Esophagus muscularis mucosa (tissue), 4 donors: Measurements from ENCODE around the gene MGAM2. TPM values are rescaled to one million over a fixed set of nuclear protein-coding genes. Genes with fewer than 3 reads are reported as not detected.

ENCODE experiments used
- DNase-seq: peaks from one replicate; pipeline ENCODE4 v3.0.0-alpha.2; 2017; ENCODE audit errors: extremely low spot score
- H3K27ac ChIP-seq, 4 donors: fragments of 200-600 bp; sonication (generic); replicated peaks in 1 of 4; 1 replicate in 3 of 4; 2 replicates in 1 of 4; pipeline ENCODE4 v1.5.1; 2016 to 2019; ENCODE audit warnings: mild to moderate bottlenecking in 1 of 4
- H3K27me3 ChIP-seq, 4 donors: fragments of 200-600 bp; sonication (generic); one replicate each; pipeline versions ENCODE4 v1.5.1 to v1.6.0; 2016 to 2019
- H3K36me3 ChIP-seq, 4 donors: fragments of 200-600 bp; sonication (generic); one replicate each; pipeline ENCODE4 v1.5.1; 2016 to 2019
- H3K4me1 ChIP-seq, 4 donors: fragments of 200-600 bp; sonication (generic); one replicate each; pipeline ENCODE4 v1.5.1; 2016 to 2019
- H3K4me3 ChIP-seq, 4 donors: fragments of 200-600 bp; sonication (generic); 1 replicate in 2 of 4; 2 replicates in 2 of 4; pipeline ENCODE4 v1.5.1; 2016 to 2019; ENCODE audit warnings: mild to moderate bottlenecking in 4 of 4, moderate library complexity in 1 of 4
- H3K9me3 ChIP-seq, 4 donors: fragments of 200-600 bp; sonication (generic); 1 replicate in 3 of 4; 2 replicates in 1 of 4; pipeline ENCODE4 v1.5.1; 2016 to 2019
- EP300 ChIP-seq: sonication (generic); formaldehyde crosslinking; IDR thresholded peaks from one replicate; pipeline ENCODE4 v1.6.1; 2017; ENCODE audit warnings: antibody characterized with exemption
- POLR2A ChIP-seq: fragments of 450-650 bp; IDR thresholded peaks from one replicate; pipeline ENCODE4 v1.6.1; 2017; ENCODE audit warnings: antibody characterized with exemption, moderate library complexity, mild to moderate bottlenecking, low read depth
- POLR2AphosphoS5 ChIP-seq, 2 donors: sonication (generic); formaldehyde crosslinking; IDR thresholded peaks; one replicate each; pipeline ENCODE4 v1.6.1; 2017; ENCODE audit warnings: antibody characterized with exemption in 2 of 2
- WGBS: methylation state at CpG from one replicate; pipeline ENCODE4 v1.1.5; 2018; 5-methylcytosine and 5-hydroxymethylcytosine counted together
- intact Hi-C: fragments of 100-400 bp; cut with DNase I; formaldehyde crosslinking; loops from one replicate; pipeline ENCODE4 v1.15.1; 2023
- total RNA-seq, 4 donors: library from RNA; depleted of rRNA; stranded (reverse); fragments of >200 nt; gene quantifications; one replicate each; pipeline versions ENCODE4 v1.1.0 to v1.2.1, GENCODE V29; 2016
- TF ChIP-seq, protein P1 (sequence below), 3 experiments: fragments of 200-600 bp in 2 of 3; fragments of 450-650 bp in 1 of 3; sonication (generic) in 2 of 3; IDR thresholded peaks; one replicate each; pipeline ENCODE4 v1.5.1; 2017 to 2019; ENCODE audit warnings: antibody characterized with exemption in 3 of 3, mild to moderate bottlenecking in 2 of 3, moderate library complexity in 1 of 3

The MGAM2 gene
- total RNA-seq, 4 donors from 2014 or later: under 0.01 to 0.11 TPM; not detected in 2

DNA sequence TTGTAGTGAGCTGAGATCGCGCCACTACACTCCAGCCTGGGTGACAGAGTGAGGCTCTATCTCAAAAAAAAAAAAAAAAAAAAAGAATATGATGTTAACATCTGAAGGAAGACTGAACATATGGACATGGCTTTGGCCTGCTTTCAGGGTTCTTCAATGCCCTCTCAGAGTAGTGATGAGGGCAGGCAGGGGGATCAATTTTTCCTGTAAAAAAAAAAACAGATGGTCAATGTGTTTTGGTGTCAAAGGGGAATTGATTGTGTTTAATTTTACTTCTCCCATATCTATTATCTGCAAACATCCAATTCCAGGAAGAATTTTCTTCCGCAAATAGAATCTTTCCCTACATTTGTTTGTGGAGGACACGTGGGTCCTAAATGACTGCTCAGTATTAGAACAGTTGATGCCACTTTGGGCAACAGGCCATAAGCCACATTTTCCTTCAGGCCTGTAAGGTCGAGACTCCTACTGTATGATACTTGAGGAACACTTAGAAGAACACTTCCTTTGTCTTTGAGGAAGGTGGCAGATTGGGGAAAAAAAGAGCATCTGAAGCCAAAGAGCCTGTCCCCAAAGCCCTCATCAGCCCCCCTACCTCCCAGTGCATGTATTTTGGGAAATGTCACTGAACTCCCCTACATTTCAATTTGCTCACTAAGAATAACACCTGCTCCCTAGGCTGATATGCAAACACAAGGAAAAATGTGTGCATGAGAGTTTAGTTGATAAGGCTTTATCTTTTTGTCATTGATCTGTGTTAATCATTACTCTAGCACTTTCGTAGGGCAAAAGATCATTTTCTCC lies 28.3 kb downstream of the MGAM2 start:
- no peak overlapping the region for H3K4me3 ChIP-seq
- H3K4me1 ChIP-seq: no peaks in the 10 kb centered on the region
- no peak for DNase-seq
- WGBS: 69% methylated on average over 6 of the region's 6 CpGs
- no peaks in the 10 kb centered on the region for H3K27me3 ChIP-seq
- H3K27ac ChIP-seq: no peak overlapping the region
- no peaks in the 10 kb centered on the region for H3K9me3 ChIP-seq
- intact Hi-C loops: no loop called here
- TF ChIP-seq EP300 (no peak), POLR2A (no peak), POLR2AphosphoS5 (IDR thresholded peaks at IDR 0.05) (no peak)
- TF ChIP-seq, protein P1, sequence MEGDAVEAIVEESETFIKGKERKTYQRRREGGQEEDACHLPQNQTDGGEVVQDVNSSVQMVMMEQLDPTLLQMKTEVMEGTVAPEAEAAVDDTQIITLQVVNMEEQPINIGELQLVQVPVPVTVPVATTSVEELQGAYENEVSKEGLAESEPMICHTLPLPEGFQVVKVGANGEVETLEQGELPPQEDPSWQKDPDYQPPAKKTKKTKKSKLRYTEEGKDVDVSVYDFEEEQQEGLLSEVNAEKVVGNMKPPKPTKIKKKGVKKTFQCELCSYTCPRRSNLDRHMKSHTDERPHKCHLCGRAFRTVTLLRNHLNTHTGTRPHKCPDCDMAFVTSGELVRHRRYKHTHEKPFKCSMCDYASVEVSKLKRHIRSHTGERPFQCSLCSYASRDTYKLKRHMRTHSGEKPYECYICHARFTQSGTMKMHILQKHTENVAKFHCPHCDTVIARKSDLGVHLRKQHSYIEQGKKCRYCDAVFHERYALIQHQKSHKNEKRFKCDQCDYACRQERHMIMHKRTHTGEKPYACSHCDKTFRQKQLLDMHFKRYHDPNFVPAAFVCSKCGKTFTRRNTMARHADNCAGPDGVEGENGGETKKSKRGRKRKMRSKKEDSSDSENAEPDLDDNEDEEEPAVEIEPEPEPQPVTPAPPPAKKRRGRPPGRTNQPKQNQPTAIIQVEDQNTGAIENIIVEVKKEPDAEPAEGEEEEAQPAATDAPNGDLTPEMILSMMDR (IDR thresholded peaks at IDR 0.05): no peak
- no peaks in the 10 kb centered on the region for H3K36me3 ChIP-seq

DNA sequence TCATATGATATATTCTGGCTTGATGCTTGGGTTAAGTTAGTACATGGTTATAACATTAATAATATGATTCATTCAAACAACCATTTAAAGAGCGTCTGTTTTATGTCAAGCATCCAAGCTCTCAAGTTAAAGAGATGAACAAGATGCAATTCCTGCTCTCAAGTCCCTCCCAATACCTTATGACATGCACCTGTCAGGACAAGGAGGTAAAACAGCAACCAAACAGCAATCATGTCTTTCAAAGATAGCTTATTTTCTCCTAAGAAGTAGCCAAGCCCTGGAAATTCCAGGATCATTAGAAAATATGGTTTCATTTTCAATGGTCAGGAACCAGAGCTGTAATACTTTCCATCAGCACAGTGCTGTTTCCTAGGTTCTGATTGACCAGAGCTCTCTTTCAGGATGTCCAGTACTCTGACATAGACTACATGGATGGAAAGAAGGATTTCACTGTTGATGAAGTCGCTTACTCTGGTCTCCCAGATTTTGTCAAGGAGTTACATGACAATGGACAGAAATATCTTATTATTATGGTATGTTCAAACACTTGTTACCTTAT lies 29.0 kb downstream of the MGAM2 start:
- no peaks in the 10 kb centered on the region for H3K36me3 ChIP-seq
- 57% methylated on average over 2 of the region's 2 CpGs for WGBS
- no peaks in the 10 kb centered on the region for H3K4me1 ChIP-seq
- no peak overlapping the region for H3K27ac ChIP-seq
- no peak for DNase-seq
- H3K4me3 ChIP-seq: no peak overlapping the region
- intact Hi-C loops: no loop called here
- no peaks in the 10 kb centered on the region for H3K9me3 ChIP-seq
- H3K27me3 ChIP-seq: no peaks in the 10 kb centered on the region
- TF ChIP-seq, protein P1 (IDR thresholded peaks at IDR 0.05): no peak
- TF ChIP-seq POLR2AphosphoS5 (IDR thresholded peaks at IDR 0.05): no peak
- TF ChIP-seq EP300: no peak
- no peak for TF ChIP-seq POLR2A

DNA sequence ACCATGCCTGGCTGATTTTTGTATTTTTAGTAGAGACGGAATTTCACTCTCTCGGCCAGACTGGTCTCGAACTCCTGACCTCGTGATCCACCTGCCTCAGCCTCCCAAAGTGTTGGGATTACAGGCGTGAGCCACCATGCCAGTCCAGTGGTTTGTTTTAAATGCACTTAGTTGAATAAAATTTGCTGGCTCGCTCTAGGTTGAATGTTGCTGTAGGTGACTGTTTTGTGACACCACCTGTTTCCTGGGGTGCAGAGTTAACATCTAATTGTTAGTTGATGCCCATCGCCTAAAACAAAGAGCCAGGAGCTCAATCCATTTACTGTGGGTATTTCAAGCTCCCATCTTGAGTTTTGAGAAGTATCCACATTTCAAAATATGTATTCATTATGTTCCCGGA lies 31.2 kb downstream of the MGAM2 start:
- DNase-seq: no peak
- TF ChIP-seq POLR2AphosphoS5 (IDR thresholded peaks at IDR 0.05) (no peak), EP300 (no peak), POLR2A (no peak)
- TF ChIP-seq, protein P1 (IDR thresholded peaks at IDR 0.05): no peak
- intact Hi-C loops: no loop called here
- Histone ChIP-seq H3K4me1 (no peaks in the 10 kb centered on the region), H3K27me3 (no peaks in the 10 kb centered on the region), H3K27ac (no peak overlapping the region), H3K36me3 (no peaks in the 10 kb centered on the region), H3K9me3 (no peaks in the 10 kb centered on the region), H3K4me3 (no peak overlapping the region)
- 86% methylated on average over 8 of the region's 8 CpGs for WGBS

DNA sequence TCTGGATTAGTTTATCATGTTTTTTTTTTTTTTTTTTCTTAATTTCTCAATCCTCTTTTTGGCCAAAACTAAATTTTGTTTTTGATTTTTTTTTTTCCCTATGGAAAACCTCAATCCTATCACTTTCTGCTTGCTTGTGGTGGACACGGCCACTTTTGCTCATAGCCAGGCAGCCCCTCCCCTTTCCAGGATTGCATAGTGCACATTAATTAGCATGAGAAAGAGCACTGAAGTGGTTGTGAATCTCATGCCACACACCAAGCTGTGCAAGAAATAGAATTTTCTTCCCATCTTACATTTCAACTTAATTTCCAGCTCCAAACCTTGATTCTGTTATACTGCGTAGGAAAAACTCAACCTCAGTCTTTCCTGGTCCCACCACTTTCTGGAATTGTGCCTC lies 34.6 kb downstream of the MGAM2 start:
- no peak for DNase-seq
- Histone ChIP-seq H3K27ac (no peak overlapping the region), H3K9me3 (no peaks in the 10 kb centered on the region), H3K36me3 (no peaks in the 10 kb centered on the region), H3K4me1 (no peaks in the 10 kb centered on the region), H3K4me3 (no peak overlapping the region), H3K27me3 (peaks cover 0 to 6% (median 0%) of the 10 kb centered on the region in 4 donors)
- TF ChIP-seq, protein P1 (IDR thresholded peaks at IDR 0.05): no peak
- TF ChIP-seq EP300 (no peak), POLR2AphosphoS5 (IDR thresholded peaks at IDR 0.05) (no peak), POLR2A (no peak)
- intact Hi-C loops: no loop called here
- WGBS: 90% methylated on average over 2 of the region's 2 CpGs
